CD4-positive, alpha-beta memory T cell (primary cell): Measurements from ENCODE around the gene NADK. TPM values are rescaled to one million over a fixed set of nuclear protein-coding genes. Genes with fewer than 3 reads are reported as not detected.
"Not testable (repeated sequence)": the region's sequence is repeated elsewhere in the genome, so short reads cannot be mapped to it uniquely, and the experiment has no call there.

Source experiments
- CTCF ChIA-PET: fragments of 350-600 bp; sonication (Branson Sonifier 250); formaldehyde crosslinking; loops from one replicate; lab custom pipeline; 2021; ENCODE audit warnings: inconsistent platforms; ENCODE audit not compliant: partially characterized antibody; lab: Charles Lee
- POLR2A ChIA-PET: fragments of 350-600 bp; sonication (Branson Sonifier 250); formaldehyde crosslinking; loops from one replicate; lab custom pipeline; 2021; ENCODE audit not compliant: partially characterized antibody; lab: Charles Lee
- DNase-seq, 5 donors: peaks; one replicate each; pipeline versions ENCODE4 v3.0.0 to v3.0.0-alpha.2; 2020 to 2022; ENCODE audit warnings: mixed read lengths in 1 of 5
- H3K27ac ChIP-seq: one replicate; pipeline ENCODE4 v1.7.0; 2013; ENCODE audit warnings: low read depth, low read length
- H3K27me3 ChIP-seq: 2 replicates; pipeline ENCODE4 v1.7.0; 2013; ENCODE audit warnings: mild to moderate bottlenecking, low read length, moderate library complexity; ENCODE audit not compliant: insufficient read depth
- H3K36me3 ChIP-seq: 2 replicates; pipeline ENCODE4 v1.7.0; 2013; ENCODE audit warnings: mild to moderate bottlenecking, low read length, moderate library complexity; ENCODE audit not compliant: insufficient read depth
- H3K4me1 ChIP-seq: 2 replicates; pipeline ENCODE4 v1.7.0; 2013; ENCODE audit warnings: mild to moderate bottlenecking, low read length, moderate library complexity; ENCODE audit not compliant: insufficient read depth
- H3K4me3 ChIP-seq, 2 donors: one replicate each; pipeline ENCODE4 v1.7.0; 2013; ENCODE audit warnings: low read length in 2 of 2, mild to moderate bottlenecking in 1 of 2
- H3K9me3 ChIP-seq, 2 donors: one replicate each; pipeline ENCODE4 v1.7.0; 2013; ENCODE audit warnings: low read length in 2 of 2, control low read depth in 1 of 2; ENCODE audit not compliant: control insufficient read depth in 1 of 2
- H3K27ac Mint-ChIP-seq, 7 donors: one replicate each; pipeline ENCODE4 v1.8.0; 2020 to 2021; ENCODE audit warnings: mixed read lengths in 7 of 7, mild to moderate bottlenecking in 6 of 7, inconsistent platforms in 3 of 7, moderate library complexity in 3 of 7
- H3K27me3 Mint-ChIP-seq, 2 donors: one replicate each; pipeline ENCODE4 v1.8.0; 2020 to 2021; ENCODE audit warnings: mixed read lengths in 2 of 2
- H3K36me3 Mint-ChIP-seq, 2 donors: one replicate each; pipeline ENCODE4 v1.8.0; 2020 to 2021; ENCODE audit warnings: mixed read lengths in 2 of 2, inconsistent platforms in 1 of 2, mild to moderate bottlenecking in 1 of 2
- H3K4me1 Mint-ChIP-seq, 4 donors: one replicate each; pipeline ENCODE4 v1.8.0; 2020 to 2021; ENCODE audit warnings: mixed read lengths in 4 of 4, mild to moderate bottlenecking in 1 of 4
- H3K4me3 Mint-ChIP-seq, 8 donors: one replicate each; pipeline ENCODE4 v1.8.0; 2020 to 2021; ENCODE audit warnings: mixed read lengths in 8 of 8, mild to moderate bottlenecking in 7 of 8, moderate library complexity in 6 of 8, inconsistent platforms in 3 of 8
- H3K9me3 Mint-ChIP-seq, 8 donors: one replicate each; pipeline ENCODE4 v1.8.0; 2020 to 2021; ENCODE audit warnings: mixed read lengths in 8 of 8, mild to moderate bottlenecking in 5 of 8, inconsistent platforms in 3 of 8, moderate library complexity in 1 of 8
- intact Hi-C: fragments of 100-400 bp; cut with micrococcal nuclease; formaldehyde crosslinking; loops from one replicate; pipeline ENCODE4 v1.15.1; 2023
- polyA plus RNA-seq, 2 donors: library from polyadenylated mRNA; unstranded; fragments of 300-500 nt; fragmentation: Illumina TruSeq; gene quantifications; one replicate each; pipeline ENCODE4 v1.2.3, GENCODE V29; 2021
- total RNA-seq, 2 experiments: library from RNA; stranded (reverse); gene quantifications; one replicate each; pipeline ENCODE4 v1.2.3, GENCODE V29; 2021

Gene NADK
- total and polyA plus RNA-seq, 4 experiments from 2014 or later, result 21.0 to 56.0 (median 38.5) TPM

DNA sequence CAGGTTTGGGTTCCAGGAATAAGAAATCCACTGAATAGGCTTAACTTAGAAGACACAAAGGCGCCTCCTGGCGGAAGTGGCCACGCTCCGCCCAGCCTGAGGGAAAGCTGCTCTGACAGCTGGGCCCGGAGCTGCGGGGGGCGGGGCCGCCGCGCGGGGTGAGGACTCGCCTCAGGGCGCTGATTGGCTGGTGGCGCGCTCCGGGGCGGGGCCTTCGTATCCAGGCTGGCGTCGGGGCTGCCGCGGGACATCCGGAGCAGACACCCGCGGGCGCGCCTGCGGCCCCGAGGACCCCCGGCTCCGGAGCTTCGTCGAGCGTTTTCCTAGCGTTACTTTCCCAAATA is 31.7 kb downstream of the NADK start:
- peak overlapping the region in 3 of 8 donors; percentile 34 to 78 (median 74) for H3K4me3 Mint-ChIP-seq
- H3K9me3 Mint-ChIP-seq, H3K27ac Mint-ChIP-seq, H3K27me3 Mint-ChIP-seq, H3K36me3 ChIP-seq, H3K27me3 ChIP-seq, H3K4me1 ChIP-seq, H3K4me3 ChIP-seq, H3K36me3 Mint-ChIP-seq, H3K9me3 ChIP-seq, DNase-seq: not testable (repeated sequence)
- peaks cover 6 to 23% (median 10%) of the 10 kb centered on the region in 4 donors for H3K4me1 Mint-ChIP-seq
- CTCF ChIA-PET, result interaction anchor here (0.9 kb wide), 1 partner anchor 14 kb away, joined by 3 read pairs; no protein-coding TSS in a partner anchor
- POLR2A ChIA-PET, result interaction anchor here (0.6 to 0.7 kb wide), 5 partner anchors 18 to 163 kb away, joined by 3 to 7 read pairs (median 3); no protein-coding TSS in a partner anchor
- peak overlapping the region; percentile 69 for H3K27ac ChIP-seq
- intact Hi-C loops, result loop anchor here (10.0 kb wide), 1 partner anchor 52 kb away; the partner anchor contains the start of gene SLC35E2B

DNA sequence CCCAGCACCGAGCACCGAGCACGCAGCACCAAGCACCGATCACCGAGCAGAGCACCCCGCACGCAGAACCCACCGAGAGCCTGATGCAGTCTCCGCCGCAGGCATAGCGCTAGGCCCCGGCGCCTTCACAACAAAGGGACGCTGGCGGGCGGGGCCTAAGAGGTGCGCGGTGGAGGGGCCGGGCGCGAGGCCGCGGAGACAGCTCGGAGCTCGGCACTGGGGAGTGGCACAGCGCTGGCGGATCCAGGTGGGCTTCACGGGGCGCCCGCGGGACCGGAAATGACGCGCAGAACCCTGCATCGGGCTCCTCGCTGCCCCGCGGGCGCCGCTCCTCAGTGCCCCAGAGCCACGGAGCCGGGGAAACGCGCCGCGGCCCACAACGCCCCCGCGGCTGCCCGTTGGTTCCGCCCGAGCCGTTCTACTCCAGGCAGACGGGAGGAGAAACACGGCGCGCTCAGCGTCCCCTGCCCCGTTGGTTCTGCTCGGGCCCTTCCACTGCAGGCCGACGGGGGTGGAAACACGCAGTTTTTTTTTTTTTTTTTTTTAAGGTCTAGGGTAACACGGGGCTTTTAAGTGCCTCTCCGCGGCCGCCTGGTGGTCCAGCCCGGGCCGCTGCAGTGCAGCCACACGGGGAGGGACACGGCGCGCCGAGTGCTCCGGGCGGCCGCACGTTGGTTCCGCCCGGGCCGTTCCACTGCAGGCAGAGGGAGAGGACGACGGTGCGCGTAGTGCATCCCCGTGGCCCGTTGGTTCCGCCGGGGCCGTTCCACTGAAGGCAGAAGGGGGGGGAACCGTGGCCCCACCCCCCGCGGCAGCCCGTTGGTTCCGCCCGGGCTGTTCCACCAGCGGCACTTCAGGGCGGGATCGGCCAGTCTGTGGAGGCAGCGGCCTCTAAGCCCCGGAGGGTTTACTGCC is 32.4 kb downstream of the NADK start:
- H3K4me1 Mint-ChIP-seq, result peaks cover 6 to 23% (median 10%) of the 10 kb centered on the region in 4 donors
- H3K9me3 ChIP-seq, H3K36me3 ChIP-seq, H3K27me3 Mint-ChIP-seq, H3K4me3 ChIP-seq, H3K4me1 ChIP-seq, H3K36me3 Mint-ChIP-seq, H3K27me3 ChIP-seq, H3K9me3 Mint-ChIP-seq: not testable (repeated sequence)
- CTCF ChIA-PET, result interaction anchor here (0.9 kb wide), 1 partner anchor 14 kb away, joined by 3 read pairs; no protein-coding TSS in a partner anchor
- peak overlapping the region; percentile 69 for H3K27ac ChIP-seq
- peak; percentile 69 to 97 (median 93) for DNase-seq
- peak overlapping the region in 6 of 7 donors; percentile 52 to 96 (median 91) for H3K27ac Mint-ChIP-seq
- intact Hi-C loops, result loop anchor here (10.0 kb wide), 1 partner anchor 51 kb away; the partner anchor contains the start of gene SLC35E2B
- POLR2A ChIA-PET, result interaction anchor here (0.6 to 0.7 kb wide), 5 partner anchors 17 to 164 kb away, joined by 3 to 7 read pairs (median 3); no protein-coding TSS in a partner anchor
- peak overlapping the region in 6 of 8 donors; percentile 54 to 88 (median 76) for H3K4me3 Mint-ChIP-seq

DNA sequence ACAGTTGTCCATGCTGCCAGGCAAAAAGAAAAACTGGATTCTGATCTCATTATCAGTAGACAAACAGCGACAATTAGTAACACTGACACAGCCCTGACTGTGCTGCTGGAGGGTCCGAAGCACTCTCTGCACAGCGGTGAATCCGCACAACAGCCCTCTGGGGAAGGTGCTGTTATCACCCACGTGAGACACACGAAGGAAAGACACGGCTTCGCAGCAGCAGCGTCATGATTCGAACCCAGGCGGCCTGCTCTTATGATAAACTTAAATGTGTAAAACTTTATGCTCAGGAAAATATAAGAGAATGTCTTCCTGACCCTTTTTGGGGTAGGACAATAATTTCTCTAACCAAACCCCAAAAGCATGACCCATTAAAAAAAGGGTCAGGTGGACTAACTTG is 35.7 kb downstream of the NADK start:
- Mint-ChIP-seq H3K4me1 (peaks cover 1 to 14% (median 9%) of the 10 kb centered on the region in 4 donors), H3K27ac (peak overlapping the region in 6 of 7 donors; percentile 41 to 83 (median 68))
- not testable (repeated sequence) for H3K36me3 Mint-ChIP-seq

DNA sequence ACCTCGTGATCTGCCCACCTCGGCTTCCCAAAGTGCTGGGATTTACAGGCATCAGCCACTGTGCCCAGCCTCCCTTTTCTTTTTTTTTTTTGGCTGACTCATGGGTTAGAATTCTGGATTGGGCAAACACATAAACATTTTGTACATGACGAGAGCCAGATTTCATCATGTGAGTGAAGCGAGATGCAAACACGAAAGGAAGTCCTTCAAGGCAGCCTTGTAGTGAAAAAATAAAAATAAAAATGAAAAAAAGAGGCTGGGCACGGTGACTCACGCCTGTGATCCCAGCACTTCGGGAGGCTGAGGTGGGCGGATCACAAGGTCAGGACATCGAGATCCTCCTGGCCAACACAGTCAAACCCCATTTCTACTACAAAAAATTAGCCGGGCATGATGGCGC is 37.3 kb downstream of the NADK start:
- H3K27ac ChIP-seq, H3K36me3 Mint-ChIP-seq, POLR2A ChIA-PET, H3K4me3 ChIP-seq, CTCF ChIA-PET, H3K36me3 ChIP-seq, H3K27me3 Mint-ChIP-seq, H3K4me1 ChIP-seq, H3K27me3 ChIP-seq, H3K9me3 Mint-ChIP-seq, DNase-seq, H3K9me3 ChIP-seq, H3K27ac Mint-ChIP-seq, H3K4me3 Mint-ChIP-seq: not testable (repeated sequence)
- H3K4me1 Mint-ChIP-seq, result peaks cover 1 to 14% (median 9%) of the 10 kb centered on the region in 4 donors
- intact Hi-C loops, result loop anchor here (10.0 kb wide), 1 partner anchor 46 kb away; the partner anchor contains the start of gene SLC35E2B

More for the DNA sequence above, 35.7 kb downstream of the NADK start:
- H3K4me3 Mint-ChIP-seq, result peak overlapping the region in 5 of 8 donors; percentile 23 to 77 (median 51)
- H3K27me3 Mint-ChIP-seq, H3K9me3 Mint-ChIP-seq, H3K27me3 ChIP-seq, H3K27ac ChIP-seq, H3K4me3 ChIP-seq, DNase-seq, H3K4me1 ChIP-seq, H3K9me3 ChIP-seq, H3K36me3 ChIP-seq, CTCF ChIA-PET: not testable (repeated sequence)
- POLR2A ChIA-PET, result interaction anchor here (0.6 to 0.9 kb wide), 2 partner anchors 16 to 167 kb away, joined by 4 read pairs; no protein-coding TSS in a partner anchor
- intact Hi-C loops, result loop anchor here (10.0 kb wide), 1 partner anchor 48 kb away; the partner anchor contains the start of gene SLC35E2B

DNA sequence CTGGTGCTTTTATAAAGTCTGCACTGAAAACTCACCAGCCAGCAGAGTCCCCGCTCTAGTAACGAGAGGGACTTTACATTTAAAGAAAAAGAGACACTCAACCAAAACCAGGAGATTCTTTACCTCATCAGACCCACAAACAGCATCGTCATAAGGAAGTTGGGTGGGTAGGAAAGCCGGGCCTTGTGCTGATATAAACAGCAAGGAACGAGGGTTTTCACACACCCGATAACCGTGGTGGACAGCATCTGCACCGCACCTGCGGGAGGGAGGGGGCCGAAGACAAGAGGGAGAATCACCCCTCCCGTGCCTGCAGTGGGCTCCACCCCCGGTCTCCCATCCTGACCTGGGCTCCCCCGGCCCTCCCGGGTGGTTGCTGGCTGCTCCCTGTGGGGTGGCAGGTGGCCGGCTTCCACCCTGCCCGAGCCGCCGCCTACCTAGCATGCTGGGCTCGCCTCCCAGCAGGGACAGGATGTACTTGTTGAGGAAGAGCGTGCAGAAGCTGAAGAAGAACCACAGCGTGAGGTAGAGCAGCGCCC is 39.4 kb downstream of the NADK start:
- H3K27me3 Mint-ChIP-seq, H3K27me3 ChIP-seq, DNase-seq, CTCF ChIA-PET, H3K4me3 Mint-ChIP-seq, H3K27ac ChIP-seq, H3K36me3 ChIP-seq, intact Hi-C loops, H3K27ac Mint-ChIP-seq, H3K4me3 ChIP-seq, H3K9me3 ChIP-seq, POLR2A ChIA-PET, H3K4me1 ChIP-seq, H3K9me3 Mint-ChIP-seq: not testable (repeated sequence)
- peaks cover 9 to 10% of the 10 kb centered on the region in 2 donors for H3K36me3 Mint-ChIP-seq
- peaks cover 2 to 15% (median 9%) of the 10 kb centered on the region in 4 donors for H3K4me1 Mint-ChIP-seq

DNA sequence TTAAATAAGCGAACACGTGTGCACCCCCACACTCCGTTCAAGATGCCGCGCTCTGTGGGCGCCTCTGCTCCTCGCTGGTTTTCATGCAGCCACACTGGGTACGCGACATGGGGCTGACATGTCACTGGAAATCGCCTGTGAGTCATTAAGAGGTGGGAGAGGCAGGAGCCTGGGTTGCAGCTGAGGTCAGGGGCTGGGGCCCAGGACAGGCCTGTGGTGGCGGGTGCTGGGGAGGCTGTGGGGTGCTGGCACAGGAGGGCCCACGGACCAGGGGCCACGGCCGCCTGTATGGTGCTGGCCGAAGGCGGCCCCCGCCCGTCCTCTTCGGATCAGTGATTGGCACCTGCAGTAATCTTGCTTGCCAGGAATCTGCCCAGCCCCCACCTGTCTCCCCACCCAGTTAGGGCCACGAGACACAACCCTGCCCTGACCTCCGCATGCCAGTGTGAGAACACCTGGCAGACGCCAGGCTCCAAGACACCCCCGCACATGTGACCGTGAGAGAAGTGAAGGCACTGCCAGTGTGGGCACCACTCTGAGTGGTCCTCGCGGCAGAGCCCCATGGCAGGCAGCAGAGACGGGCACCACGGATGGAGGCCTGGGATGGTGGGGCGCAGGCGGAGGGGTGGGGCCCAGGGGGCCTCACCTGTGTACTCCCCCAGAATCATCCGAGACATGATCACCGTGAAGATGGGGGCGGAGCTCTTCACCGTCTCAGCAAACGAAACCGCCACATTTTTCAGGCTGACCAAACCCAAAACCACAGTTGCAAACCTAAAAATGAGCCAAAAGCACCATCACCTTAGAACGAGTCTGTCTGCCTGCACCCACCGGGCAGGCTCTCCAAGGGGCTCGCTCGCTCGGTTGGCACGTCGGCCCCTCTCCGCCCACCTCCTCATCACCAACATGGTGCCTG is 40.3 kb downstream of the NADK start:
- DNase-seq, CTCF ChIA-PET, H3K9me3 Mint-ChIP-seq, POLR2A ChIA-PET, H3K9me3 ChIP-seq, H3K4me3 ChIP-seq, H3K27me3 ChIP-seq, H3K27ac ChIP-seq, H3K27me3 Mint-ChIP-seq, H3K36me3 ChIP-seq, H3K4me1 ChIP-seq, H3K4me3 Mint-ChIP-seq, intact Hi-C loops: not testable (repeated sequence)
- Mint-ChIP-seq H3K27ac (peak overlapping the region in 3 of 7 donors; percentile 10 to 80 (median 77)), H3K36me3 (peaks cover 9 to 12% of the 10 kb centered on the region in 2 donors), H3K4me1 (peaks cover 2 to 10% (median 8%) of the 10 kb centered on the region in 4 donors)
